Measurements from ENCODE around the gene DPH6. TPM values are rescaled to one million over a fixed set of nuclear protein-coding genes. Genes with fewer than 3 reads are reported as not detected.
"Not testable (repeated sequence)": the region's sequence is repeated elsewhere in the genome, so short reads cannot be mapped to it uniquely, and the experiment has no call there.

The DPH6 gene, protein sequence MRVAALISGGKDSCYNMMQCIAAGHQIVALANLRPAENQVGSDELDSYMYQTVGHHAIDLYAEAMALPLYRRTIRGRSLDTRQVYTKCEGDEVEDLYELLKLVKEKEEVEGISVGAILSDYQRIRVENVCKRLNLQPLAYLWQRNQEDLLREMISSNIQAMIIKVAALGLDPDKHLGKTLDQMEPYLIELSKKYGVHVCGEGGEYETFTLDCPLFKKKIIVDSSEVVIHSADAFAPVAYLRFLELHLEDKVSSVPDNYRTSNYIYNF
- 1 to 10 TPM; 6.3 to 9.7 TPM for total RNA-seq

DNA sequence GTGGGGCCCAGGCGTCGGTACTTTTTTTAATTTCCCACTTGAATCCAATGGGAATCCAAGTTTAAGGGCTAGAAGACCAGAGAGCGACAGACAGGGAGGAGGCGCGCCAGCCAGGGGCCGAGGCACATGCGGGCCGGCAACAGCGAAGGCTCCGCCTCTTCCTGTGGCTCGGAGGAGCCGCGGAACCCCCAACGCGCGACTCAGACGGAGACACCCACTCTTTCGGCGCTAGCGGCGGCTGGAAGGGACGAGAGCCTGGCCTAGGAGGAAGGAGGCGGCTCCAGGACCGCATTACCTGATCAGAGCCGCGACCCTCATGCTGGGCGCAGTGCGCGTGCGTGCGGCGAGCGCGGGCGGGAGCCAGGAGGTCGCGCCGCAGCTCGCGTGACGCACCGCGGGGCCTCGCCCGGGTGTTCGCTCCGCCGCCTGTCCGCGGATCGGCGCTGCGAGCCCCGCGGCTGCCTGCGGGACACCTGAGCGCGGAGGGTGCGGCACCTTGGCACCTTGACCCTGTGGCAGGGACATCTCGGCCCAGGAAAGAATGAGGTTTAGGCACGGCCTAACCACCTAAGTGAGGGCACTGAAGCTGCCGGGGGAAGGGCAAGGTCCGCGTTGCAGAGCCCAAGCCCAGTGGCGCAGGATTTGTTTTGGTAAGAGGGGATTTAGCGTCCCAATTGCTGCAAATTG is at the start of gene DPH6:
Gene DPH6 (minus strand): TSS at position 342 of the 687 bp plus-strand sequence. CDS start 24 bp downstream, at position 318.
- H3K9me3 Mint-ChIP-seq = no peaks in the 10 kb centered on the region
- peak; percentile 92 for ATAC-seq (ENCODE audit: low read depth)
- POLR2A ChIA-PET = interaction anchor here (1.6 kb wide), 1 partner anchor 557 kb away, joined by 6 read pairs; the partner anchor contains the start of gene ZNF770
- DNase-seq = peak; percentile 88
- peak within 1 kb of the TSS; percentile 89 for H3K27ac Mint-ChIP-seq
- peaks cover 13% of the 10 kb centered on the region for H3K4me1 Mint-ChIP-seq
- H3K36me3 Mint-ChIP-seq = no peaks in the 10 kb centered on the region
- H3K4me3 Mint-ChIP-seq = peak within 1 kb of the TSS; percentile 89
- no peaks in the 10 kb centered on the region for H3K27me3 Mint-ChIP-seq

DNA sequence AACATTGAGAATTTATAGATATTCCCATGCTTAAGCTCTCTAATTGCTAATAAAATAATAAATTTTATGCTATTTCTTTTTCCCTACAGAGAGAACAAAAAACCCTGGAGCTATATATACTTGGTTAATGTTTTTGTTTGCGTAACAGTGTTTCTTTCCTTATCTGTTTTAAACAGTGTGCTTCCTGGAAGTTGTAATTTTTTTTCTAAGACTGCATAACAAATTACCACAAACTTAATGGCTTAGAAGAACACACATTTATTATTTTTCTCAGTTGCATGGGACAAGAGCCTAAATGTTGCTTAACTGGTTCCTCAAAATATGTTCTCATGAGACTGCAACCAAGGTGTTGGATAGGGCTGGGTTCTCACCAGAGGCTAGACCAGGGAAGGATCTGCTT is 49.7 kb upstream of the DPH6 start:
- Mint-ChIP-seq H3K4me3 (no peak overlapping the region), H3K27ac (no peak overlapping the region), H3K9me3 (peaks cover 1% of the 10 kb centered on the region), H3K36me3 (no peaks in the 10 kb centered on the region), H3K4me1 (no peaks in the 10 kb centered on the region), H3K27me3 (no peaks in the 10 kb centered on the region)
- no peak for DNase-seq
- POLR2A ChIA-PET = no interaction called here
- ATAC-seq (ENCODE audit: low read depth) = no peak

DNA sequence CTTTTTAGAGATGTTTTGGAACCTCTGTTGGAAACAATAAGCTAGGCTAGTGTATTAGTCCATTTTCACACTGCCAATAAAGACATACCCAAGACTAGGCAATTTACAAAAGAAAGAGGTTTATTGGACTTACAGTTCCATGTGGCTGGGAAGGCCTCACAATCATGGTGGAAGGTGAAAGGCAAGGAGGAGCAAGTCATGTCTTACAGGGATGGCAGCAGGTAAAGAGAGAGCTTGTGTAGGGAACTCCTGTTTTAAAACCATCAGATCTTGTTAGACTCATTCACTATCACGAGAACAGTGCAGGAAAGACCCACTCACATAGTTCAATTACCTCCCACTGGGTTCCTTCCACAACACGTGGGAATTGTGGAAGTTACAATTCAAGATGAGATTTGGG is 46.0 kb upstream of the DPH6 start:
- H3K36me3 Mint-ChIP-seq; H3K4me3 Mint-ChIP-seq; H3K27ac Mint-ChIP-seq; H3K9me3 Mint-ChIP-seq; H3K27me3 Mint-ChIP-seq; POLR2A ChIA-PET; H3K4me1 Mint-ChIP-seq; ATAC-seq (ENCODE audit: low read depth); DNase-seq: not testable (repeated sequence)

DNA sequence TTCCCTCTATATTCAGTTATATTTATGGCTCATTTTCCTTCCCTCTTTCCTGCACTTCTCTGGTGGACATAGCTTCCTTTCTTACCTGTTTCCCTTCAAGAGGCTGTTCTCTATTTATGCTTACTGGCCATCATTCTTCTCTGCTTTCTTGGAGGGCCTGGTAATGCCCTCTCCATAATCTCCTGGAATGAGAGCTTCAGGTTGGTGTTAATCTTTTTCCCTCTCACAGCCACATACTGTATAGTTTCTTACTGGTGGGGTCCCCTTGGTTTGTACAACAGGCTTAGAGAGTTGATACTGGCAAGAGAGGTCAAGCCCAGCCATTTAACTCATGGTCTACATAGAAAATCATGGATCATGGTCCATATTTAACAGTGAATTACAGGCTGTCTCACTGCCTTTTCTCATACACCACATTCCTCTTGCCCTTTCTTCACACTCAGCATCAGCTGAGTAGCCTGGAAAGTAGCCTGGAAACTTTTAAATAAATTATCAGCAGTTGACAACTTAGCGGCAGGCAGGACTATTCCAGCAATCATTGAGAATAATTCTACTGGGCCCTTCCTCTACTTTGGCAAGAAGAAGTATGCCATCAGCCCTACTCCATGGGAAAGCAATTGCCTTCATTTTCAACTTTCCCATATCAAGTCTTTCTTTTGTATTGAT is 38.0 kb upstream of the DPH6 start:
- ATAC-seq (ENCODE audit: low read depth) = no peak
- no peak for DNase-seq
- no peaks in the 10 kb centered on the region for H3K4me1 Mint-ChIP-seq
- no peak overlapping the region for H3K4me3 Mint-ChIP-seq
- no peaks in the 10 kb centered on the region for H3K36me3 Mint-ChIP-seq
- peaks cover 5% of the 10 kb centered on the region for H3K27me3 Mint-ChIP-seq
- H3K27ac Mint-ChIP-seq = no peak overlapping the region
- POLR2A ChIA-PET = no interaction called here
- H3K9me3 Mint-ChIP-seq = no peaks in the 10 kb centered on the region

DNA sequence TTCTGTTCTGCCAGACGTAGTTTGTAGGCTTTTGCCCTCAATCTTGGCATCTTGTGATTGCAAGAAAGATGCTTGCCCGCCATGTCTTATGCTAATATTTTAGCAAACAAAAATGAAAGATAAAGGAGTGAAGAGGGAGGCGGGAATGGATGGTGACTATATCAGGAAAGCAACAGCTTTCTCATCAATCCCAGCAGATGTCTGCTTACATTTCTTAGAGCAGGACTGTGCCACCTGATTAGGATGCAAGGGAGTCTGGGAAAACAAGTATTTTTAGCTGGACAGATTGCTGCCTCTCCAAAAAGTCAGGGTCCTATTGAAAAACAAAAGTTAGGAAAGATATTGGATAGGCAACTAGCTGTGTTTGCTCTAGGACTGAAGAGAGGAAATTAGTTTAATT is 34.6 kb upstream of the DPH6 start:
- ATAC-seq (ENCODE audit: low read depth) (no peak), DNase-seq (no peak)
- Mint-ChIP-seq H3K27ac (no peak overlapping the region), H3K4me1 (no peaks in the 10 kb centered on the region), H3K9me3 (no peaks in the 10 kb centered on the region), H3K36me3 (no peaks in the 10 kb centered on the region), H3K4me3 (no peak overlapping the region), H3K27me3 (no peaks in the 10 kb centered on the region)
- POLR2A ChIA-PET = no interaction called here

DNA sequence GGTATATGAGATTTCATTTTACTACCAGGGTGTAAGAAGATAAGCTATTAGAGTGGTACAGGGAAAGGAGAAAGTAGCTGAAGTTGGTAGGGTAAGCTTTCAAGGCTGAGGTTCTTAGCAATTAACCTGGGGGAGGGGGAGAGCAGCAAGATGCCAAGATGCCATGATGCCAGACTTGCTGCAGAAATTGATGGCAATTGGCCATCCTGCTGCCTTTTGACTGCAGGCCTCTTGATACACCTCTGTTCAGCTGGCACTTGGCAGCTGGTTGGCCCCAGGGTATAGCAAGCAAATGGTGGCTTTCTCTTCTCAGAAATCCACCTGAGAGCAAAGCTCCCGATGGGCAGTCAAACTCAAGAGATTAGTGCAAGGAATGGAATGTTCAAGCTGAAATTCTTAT is 21.4 kb upstream of the DPH6 start:
- ATAC-seq (ENCODE audit: low read depth) (no peak), DNase-seq (no peak)
- Mint-ChIP-seq H3K27me3 (peaks cover 2% of the 10 kb centered on the region), H3K4me3 (no peak overlapping the region), H3K4me1 (no peaks in the 10 kb centered on the region), H3K27ac (no peak overlapping the region), H3K9me3 (no peaks in the 10 kb centered on the region), H3K36me3 (no peaks in the 10 kb centered on the region)
- POLR2A ChIA-PET = no interaction called here

DNA sequence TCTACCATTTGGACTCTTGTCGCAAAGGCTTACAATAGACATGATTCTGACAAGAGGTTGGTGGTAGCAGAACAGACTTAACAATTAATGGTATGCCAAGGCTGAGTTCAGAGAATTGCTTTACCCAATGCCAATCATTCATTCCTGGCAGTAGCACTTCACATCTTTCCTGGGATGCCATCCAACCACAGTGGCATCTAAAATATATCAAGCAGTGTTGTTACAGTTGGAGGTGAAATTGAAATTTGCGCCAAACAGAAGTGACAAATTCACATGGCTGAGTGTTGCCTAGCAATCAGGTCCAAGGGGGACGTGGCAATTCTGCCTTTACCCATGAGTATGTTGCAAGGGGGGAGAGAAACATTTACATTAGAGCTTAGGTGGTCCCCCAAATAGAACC is 21.0 kb upstream of the DPH6 start:
- Mint-ChIP-seq H3K4me3 (no peak overlapping the region), H3K9me3 (no peaks in the 10 kb centered on the region), H3K27ac (no peak overlapping the region), H3K27me3 (peaks cover 2% of the 10 kb centered on the region), H3K4me1 (no peaks in the 10 kb centered on the region), H3K36me3 (no peaks in the 10 kb centered on the region)
- DNase-seq (no peak), ATAC-seq (ENCODE audit: low read depth) (no peak)
- POLR2A ChIA-PET = no interaction called here

DNA sequence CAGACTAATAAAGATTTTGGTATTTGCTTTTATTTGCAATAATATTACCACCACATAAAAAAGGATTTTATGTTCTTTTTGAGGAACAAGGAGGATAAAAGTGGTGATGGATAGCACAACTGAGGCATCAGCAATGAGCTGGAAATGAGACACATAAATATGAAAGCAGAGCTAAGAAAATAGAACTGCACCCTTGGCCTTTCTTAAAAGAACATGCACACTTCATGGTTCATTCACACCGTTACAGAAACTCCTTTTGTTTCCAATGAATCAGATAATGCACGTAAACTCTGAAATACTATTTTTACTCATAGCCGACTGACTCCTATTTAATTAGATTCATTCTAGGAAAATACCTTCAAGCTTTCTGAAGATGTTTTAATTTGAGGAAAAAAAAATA is 19.9 kb upstream of the DPH6 start:
- no peaks in the 10 kb centered on the region for H3K9me3 Mint-ChIP-seq
- no peaks in the 10 kb centered on the region for H3K36me3 Mint-ChIP-seq
- peaks cover 2% of the 10 kb centered on the region for H3K27me3 Mint-ChIP-seq
- POLR2A ChIA-PET = no interaction called here
- no peak overlapping the region for H3K27ac Mint-ChIP-seq
- DNase-seq = no peak
- H3K4me3 Mint-ChIP-seq = no peak overlapping the region
- no peak for ATAC-seq (ENCODE audit: low read depth)
- H3K4me1 Mint-ChIP-seq = no peaks in the 10 kb centered on the region

DNA sequence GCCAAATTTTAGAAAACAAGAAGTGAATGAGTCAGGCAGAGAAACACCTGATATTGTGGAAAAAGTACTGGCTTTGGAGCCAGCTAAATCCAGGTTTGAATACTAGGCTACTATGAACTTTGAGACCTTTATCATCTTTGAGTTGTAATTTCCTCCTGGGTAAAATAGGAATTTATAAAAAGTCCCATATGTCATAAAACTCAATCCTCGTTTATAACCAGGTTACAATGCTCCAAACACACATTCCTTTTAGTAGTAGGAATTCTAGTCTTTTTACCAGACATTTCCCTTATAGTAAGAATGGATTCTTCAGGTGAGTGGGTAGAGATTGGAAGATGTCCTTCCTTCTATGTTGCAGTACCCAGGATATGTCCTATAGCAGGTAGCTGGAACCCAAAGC is 16.7 kb upstream of the DPH6 start:
- Mint-ChIP-seq H3K27me3 (no peaks in the 10 kb centered on the region), H3K4me3 (no peak overlapping the region), H3K36me3 (no peaks in the 10 kb centered on the region), H3K9me3 (no peaks in the 10 kb centered on the region), H3K4me1 (no peaks in the 10 kb centered on the region), H3K27ac (no peak overlapping the region)
- POLR2A ChIA-PET = no interaction called here
- no peak for DNase-seq
- ATAC-seq (ENCODE audit: low read depth) = no peak

DNA sequence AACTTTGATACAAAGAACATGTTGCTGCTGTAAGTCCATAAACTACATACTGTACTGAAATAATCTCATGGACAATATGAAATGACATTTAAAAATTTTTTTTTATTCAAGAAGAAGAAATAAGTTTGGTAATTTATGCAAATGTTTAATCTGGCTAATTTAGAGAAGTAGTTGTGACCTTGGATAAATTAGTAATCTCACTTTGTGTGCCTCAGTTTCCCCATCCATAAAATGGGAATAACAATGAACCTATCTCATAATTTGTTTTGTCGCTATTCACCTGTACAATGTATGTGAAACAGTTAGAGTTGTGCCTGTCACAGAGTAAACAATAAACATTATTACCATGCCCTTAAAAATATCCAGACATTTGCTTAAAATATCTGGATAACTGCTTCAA is 15.3 kb upstream of the DPH6 start:
- Mint-ChIP-seq H3K9me3 (no peaks in the 10 kb centered on the region), H3K27ac (no peak overlapping the region), H3K4me3 (no peak overlapping the region), H3K27me3 (no peaks in the 10 kb centered on the region), H3K4me1 (no peaks in the 10 kb centered on the region), H3K36me3 (no peaks in the 10 kb centered on the region)
- POLR2A ChIA-PET = no interaction called here
- DNase-seq (no peak), ATAC-seq (ENCODE audit: low read depth) (no peak)

DNA sequence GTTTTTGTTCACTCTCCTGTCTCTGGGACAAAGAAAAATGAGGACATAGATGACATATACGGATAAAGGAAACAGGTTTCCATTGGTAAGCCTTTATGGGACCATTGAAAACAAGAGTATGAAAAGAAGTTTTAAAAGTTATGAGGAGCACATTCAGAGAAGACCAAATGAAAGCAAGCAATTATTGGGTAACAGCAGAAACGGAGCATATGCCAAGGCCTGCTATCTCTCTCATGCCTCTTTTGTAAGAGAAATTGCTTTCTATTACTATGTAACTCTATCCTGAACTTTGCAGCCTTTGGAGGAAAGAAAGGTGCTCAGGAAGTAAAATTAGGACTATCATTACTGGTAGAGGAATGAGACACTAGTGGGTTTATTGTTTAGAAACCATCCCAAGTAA is 14.9 kb upstream of the DPH6 start:
- no peaks in the 10 kb centered on the region for H3K4me1 Mint-ChIP-seq
- ATAC-seq (ENCODE audit: low read depth) = no peak
- no peak for DNase-seq
- H3K36me3 Mint-ChIP-seq = no peaks in the 10 kb centered on the region
- H3K4me3 Mint-ChIP-seq = no peak overlapping the region
- no peaks in the 10 kb centered on the region for H3K9me3 Mint-ChIP-seq
- H3K27me3 Mint-ChIP-seq = no peaks in the 10 kb centered on the region
- POLR2A ChIA-PET = no interaction called here
- no peak overlapping the region for H3K27ac Mint-ChIP-seq

DNA sequence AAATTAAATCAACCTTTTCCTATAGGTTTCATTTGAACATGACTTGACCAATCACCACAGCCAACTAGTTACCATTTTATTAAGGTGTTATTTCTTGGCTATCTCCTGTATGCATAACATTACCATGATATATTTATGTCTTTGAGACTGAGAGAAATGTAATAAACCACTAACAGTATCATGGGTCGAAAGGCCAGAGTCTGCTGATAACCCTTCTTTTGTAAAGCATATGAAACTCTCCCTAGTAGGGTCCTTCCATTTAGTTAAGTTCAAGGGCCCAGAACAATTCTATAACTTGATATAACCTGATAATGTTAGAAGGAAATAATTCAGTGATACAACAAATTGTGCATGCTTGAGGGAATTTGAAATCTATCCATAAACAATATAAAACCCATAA is 14.3 kb upstream of the DPH6 start:
- Mint-ChIP-seq H3K4me1 (no peaks in the 10 kb centered on the region), H3K27ac (no peak overlapping the region), H3K4me3 (no peak overlapping the region), H3K27me3 (no peaks in the 10 kb centered on the region), H3K36me3 (no peaks in the 10 kb centered on the region), H3K9me3 (no peaks in the 10 kb centered on the region)
- POLR2A ChIA-PET = no interaction called here
- DNase-seq (no peak), ATAC-seq (ENCODE audit: low read depth) (no peak)

DNA sequence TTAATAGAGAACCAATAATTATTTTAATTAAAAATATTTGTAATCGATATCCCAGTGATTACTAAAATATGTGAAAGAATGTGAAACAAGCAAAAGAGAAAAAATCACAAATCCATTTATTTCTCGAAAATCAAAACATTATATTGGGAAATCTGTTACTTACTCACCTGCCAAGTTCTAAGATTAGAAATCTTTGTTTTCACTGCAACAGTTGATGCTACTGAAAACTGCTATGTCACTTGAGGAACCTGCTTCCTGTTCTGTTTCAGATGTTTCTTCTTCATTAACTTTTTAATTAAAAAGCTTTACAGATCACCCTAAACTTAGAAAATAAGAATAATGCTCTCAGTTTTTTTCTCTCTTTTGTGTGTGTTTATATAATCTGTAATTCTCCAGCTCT is 13.7 kb upstream of the DPH6 start:
- H3K36me3 Mint-ChIP-seq = no peaks in the 10 kb centered on the region
- H3K9me3 Mint-ChIP-seq = no peaks in the 10 kb centered on the region
- ATAC-seq (ENCODE audit: low read depth) = no peak
- no peaks in the 10 kb centered on the region for H3K27me3 Mint-ChIP-seq
- POLR2A ChIA-PET = no interaction called here
- H3K27ac Mint-ChIP-seq = no peak overlapping the region
- H3K4me3 Mint-ChIP-seq = no peak overlapping the region
- no peak for DNase-seq
- H3K4me1 Mint-ChIP-seq = no peaks in the 10 kb centered on the region

DNA sequence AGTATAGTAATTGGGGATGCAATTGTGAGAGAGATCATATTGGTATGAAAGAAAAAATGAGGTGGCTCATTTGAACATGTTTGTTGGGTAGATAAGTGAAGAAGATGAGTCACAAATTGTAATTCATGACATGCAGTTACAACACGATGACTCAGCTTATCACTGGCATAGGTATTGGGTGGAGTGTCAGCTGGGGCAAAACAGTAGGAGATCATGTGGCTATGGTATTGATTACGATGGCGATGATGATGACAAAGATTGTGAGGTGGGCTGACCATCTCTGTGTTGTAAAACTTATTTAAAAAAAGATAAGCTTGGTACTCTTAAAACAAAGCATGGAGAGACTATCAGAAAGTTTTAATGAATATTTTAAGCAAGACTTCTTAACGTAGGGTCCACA is 11.6 kb upstream of the DPH6 start:
- DNase-seq (no peak), ATAC-seq (ENCODE audit: low read depth) (no peak)
- Mint-ChIP-seq H3K36me3 (no peaks in the 10 kb centered on the region), H3K4me1 (no peaks in the 10 kb centered on the region), H3K9me3 (no peaks in the 10 kb centered on the region), H3K27ac (no peak overlapping the region), H3K4me3 (no peak overlapping the region), H3K27me3 (no peaks in the 10 kb centered on the region)
- POLR2A ChIA-PET = no interaction called here
